ENCODE results near the gene OGFOD1.

- peak; percentile 68; the same call in 1 of the 2 replicates for TF ChIP-seq POLR2A (IDR thresholded peaks at IDR 0.05; ENCODE audit: low read depth, low read length)
- TF ChIP-seq POLR2AphosphoS5 (IDR thresholded peaks at IDR 0.05; ENCODE audit: low read depth, low read length): peak; percentile 74
Measured at GRCh38 chr16:56450986-56451752, at the start of gene OGFOD1, which contains the start of gene NUDT21.
